ENCODE measurements around the gene COPRS.

The COPRS gene

DNA sequence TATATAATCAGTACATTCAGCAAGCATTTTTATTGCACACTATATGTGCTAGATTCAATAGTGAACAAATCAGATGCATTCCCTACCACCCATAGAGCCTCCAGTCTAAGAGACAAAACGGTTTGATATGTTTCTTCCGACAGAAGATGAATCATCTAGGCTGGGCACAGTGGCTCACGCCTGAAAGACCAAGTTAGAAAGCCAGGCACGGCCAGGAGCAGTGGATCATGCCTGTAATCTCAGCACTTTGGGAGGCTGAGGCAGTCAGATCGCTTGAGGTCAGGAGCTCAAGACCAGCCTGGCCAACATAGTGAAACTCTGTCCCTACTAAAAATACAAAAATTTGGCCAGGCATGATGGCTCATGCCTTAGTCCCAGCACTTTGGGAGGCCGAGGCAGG, 18.3 kb upstream of the COPRS start:
- Mint-ChIP-seq H3K9me3 (no peaks in the 10 kb centered on the region), H3K27ac (no peak overlapping the region), H3K4me3 (no peak overlapping the region), H3K27me3 (ENCODE audit: low read depth) (no peaks in the 10 kb centered on the region), H3K4me1 (no peaks in the 10 kb centered on the region), H3K36me3 (ENCODE audit: low read depth) (peaks cover 67% of the 10 kb centered on the region)
- TF ChIP-seq, protein P1, sequence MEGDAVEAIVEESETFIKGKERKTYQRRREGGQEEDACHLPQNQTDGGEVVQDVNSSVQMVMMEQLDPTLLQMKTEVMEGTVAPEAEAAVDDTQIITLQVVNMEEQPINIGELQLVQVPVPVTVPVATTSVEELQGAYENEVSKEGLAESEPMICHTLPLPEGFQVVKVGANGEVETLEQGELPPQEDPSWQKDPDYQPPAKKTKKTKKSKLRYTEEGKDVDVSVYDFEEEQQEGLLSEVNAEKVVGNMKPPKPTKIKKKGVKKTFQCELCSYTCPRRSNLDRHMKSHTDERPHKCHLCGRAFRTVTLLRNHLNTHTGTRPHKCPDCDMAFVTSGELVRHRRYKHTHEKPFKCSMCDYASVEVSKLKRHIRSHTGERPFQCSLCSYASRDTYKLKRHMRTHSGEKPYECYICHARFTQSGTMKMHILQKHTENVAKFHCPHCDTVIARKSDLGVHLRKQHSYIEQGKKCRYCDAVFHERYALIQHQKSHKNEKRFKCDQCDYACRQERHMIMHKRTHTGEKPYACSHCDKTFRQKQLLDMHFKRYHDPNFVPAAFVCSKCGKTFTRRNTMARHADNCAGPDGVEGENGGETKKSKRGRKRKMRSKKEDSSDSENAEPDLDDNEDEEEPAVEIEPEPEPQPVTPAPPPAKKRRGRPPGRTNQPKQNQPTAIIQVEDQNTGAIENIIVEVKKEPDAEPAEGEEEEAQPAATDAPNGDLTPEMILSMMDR (IDR thresholded peaks at IDR 0.05; ENCODE audit: unreplicated experiment in 3 of 3) = no peak

DNA sequence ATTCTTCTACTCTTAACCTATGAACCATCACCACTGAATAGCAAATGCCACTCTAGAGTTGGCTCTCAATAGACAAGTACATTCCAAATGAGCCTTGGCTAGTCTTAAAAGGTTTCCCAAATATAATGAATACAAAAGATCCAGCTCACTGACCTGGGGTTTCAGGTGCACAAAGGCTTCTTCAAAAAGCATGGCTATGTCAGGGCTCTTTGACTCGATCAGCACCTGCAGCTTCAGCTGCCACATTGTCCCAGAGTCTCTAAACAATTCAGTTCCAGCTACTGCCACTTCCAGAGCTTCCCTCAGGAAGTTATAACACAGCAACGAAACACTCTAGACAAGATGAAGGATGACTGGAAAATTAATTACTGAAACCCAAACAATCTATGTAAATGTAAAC, 16.0 kb upstream of the COPRS start:
- Mint-ChIP-seq H3K9me3 (no peaks in the 10 kb centered on the region), H3K4me1 (no peaks in the 10 kb centered on the region), H3K4me3 (no peak overlapping the region), H3K36me3 (ENCODE audit: low read depth) (peaks cover 69% of the 10 kb centered on the region), H3K27me3 (ENCODE audit: low read depth) (no peaks in the 10 kb centered on the region), H3K27ac (no peak overlapping the region)
- TF ChIP-seq, protein P1 (IDR thresholded peaks at IDR 0.05; ENCODE audit: unreplicated experiment in 3 of 3) = no peak

DNA sequence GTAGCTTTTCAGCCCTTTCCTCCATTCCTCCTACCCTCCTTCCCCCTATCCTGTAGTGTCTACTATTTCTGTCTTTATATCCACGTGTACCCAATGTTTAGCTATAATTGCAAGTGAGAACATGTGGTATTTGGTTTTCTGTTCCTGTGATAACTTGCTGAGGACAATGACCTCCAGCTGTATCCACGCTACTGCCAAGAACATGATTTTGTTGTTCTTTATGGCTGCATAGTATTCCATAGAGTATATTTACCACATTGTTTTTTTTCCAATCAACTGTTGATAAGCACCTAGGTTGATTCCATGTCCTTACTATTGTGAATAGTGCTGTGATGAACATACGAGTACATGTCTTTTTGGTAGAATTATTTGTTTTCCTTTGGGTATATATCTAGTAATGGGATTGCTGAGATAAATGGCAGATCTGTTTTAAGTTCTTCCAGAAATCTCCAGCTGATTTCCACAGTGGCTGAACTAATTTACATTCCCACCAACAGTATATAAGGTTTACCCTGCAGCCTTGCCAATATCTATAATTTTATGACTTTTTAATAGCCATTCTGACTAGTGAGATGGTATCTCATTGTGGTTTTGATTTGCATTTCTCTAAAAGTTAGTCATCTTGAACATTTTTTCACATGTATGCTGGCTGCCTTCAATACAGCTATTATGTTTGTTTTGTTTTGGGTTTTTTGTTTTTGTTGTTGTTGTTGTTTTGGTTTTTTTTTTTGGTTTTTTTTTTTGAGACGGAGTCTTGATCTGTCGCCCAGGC, 10.9 kb upstream of the COPRS start:
- H3K27ac Mint-ChIP-seq = no peak overlapping the region
- TF ChIP-seq, protein P1 (IDR thresholded peaks at IDR 0.05; ENCODE audit: unreplicated experiment in 3 of 3) = no peak
- no peaks in the 10 kb centered on the region for H3K27me3 Mint-ChIP-seq (ENCODE audit: low read depth)
- H3K36me3 Mint-ChIP-seq (ENCODE audit: low read depth) = peaks cover 77% of the 10 kb centered on the region
- H3K9me3 Mint-ChIP-seq = no peaks in the 10 kb centered on the region
- no peaks in the 10 kb centered on the region for H3K4me1 Mint-ChIP-seq
- no peak overlapping the region for H3K4me3 Mint-ChIP-seq

DNA sequence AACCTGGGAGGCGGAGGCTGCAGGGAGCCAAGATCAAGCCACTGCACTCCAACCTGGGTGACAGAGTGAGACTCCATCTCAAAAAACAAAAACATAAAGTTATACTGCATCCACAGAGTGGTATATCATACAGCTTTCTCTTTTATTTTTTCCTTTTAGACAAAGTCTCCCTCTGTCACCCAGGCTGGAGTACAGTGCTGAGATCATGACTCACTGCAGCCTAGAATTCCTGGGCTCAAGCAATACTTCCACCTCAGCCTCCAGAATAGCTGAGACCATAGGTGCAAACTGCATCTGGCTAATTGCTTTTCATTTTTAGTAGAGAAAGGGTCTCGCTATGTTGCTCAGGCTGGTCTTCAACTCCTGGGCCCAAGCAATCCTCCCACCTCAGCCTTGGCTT, 10.0 kb upstream of the COPRS start:
- no peaks in the 10 kb centered on the region for H3K4me1 Mint-ChIP-seq
- H3K36me3 Mint-ChIP-seq (ENCODE audit: low read depth) = peaks cover 75% of the 10 kb centered on the region

DNA sequence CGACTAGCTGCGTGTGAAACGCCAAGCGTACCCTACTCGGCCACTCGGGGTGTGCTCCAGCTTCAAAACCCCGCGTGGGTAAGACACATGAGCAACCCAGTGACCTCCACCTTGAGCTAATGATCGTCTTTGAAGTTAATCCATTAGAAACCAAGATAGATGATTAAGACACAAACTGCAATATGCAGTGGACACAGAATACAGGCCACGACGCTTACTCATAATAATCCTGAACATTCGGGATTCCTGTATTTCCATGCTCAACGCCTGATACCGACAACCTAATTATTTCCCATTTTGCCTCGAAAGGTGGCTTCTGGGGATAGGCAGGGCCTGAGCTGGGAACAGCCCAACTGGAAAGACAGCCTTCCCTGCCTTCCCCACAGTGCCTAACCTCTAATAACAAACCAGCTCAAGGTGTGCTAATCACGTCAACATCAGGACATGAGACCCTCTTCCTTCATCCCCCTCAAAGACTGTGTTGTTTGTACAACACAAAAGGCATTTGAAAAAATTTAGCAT, 504 bp upstream of the COPRS start:
- Mint-ChIP-seq H3K9me3 (no peaks in the 10 kb centered on the region), H3K27me3 (ENCODE audit: low read depth) (no peaks in the 10 kb centered on the region), H3K36me3 (ENCODE audit: low read depth) (peaks cover 14% of the 10 kb centered on the region), H3K4me1 (peaks cover 17% of the 10 kb centered on the region), H3K27ac (peak overlapping the region in 2 of 3 experiments; percentile 3 to 8), H3K4me3 (peak overlapping the region; percentile 83 to 85 (median 85))
- TF ChIP-seq, protein P1 (IDR thresholded peaks at IDR 0.05; ENCODE audit: unreplicated experiment in 3 of 3) = no peak

More for the DNA sequence above, 10.0 kb upstream of the COPRS start:
- TF ChIP-seq, protein P1 (IDR thresholded peaks at IDR 0.05; ENCODE audit: unreplicated experiment in 3 of 3) = no peak
- no peak overlapping the region for H3K4me3 Mint-ChIP-seq
- no peak overlapping the region for H3K27ac Mint-ChIP-seq
- no peaks in the 10 kb centered on the region for H3K9me3 Mint-ChIP-seq
- H3K27me3 Mint-ChIP-seq (ENCODE audit: low read depth) = no peaks in the 10 kb centered on the region

All from nephron (organoid).